GM12873 (cell line): Measurements from ENCODE around the gene BCAS1.

Experiments
- TF ChIP-seq, protein P1 (sequence below): IDR thresholded peaks from 2 replicates; pipeline ENCODE4 v1.5.1; 2012; ENCODE audit warnings: low read depth, mild to moderate bottlenecking, moderate library complexity, low read length, control low read depth; ENCODE audit not compliant: insufficient read depth; ENCODE audit errors: missing control alignments

BCAS1 gene

DNA sequence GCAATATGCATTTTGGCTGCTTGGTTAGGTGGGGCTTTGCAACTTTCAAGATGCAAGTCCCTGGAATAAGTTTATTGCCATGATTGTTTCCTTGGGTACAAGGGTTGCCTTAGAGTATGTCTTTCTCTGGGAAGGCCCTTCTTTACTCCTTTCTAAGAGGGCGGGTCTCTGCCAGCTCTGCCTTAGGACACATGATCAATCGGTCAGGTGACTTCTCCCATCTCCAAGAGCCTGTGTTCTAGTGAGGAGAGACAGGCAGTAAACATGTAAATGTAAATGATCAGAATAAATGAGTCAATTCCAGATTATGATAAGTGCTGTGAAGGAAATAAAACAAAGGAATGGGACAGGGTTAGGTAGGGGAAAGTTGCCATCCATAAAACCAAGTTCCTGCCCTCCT, 43.2 kb upstream of the BCAS1 start:
- TF ChIP-seq, protein P1, sequence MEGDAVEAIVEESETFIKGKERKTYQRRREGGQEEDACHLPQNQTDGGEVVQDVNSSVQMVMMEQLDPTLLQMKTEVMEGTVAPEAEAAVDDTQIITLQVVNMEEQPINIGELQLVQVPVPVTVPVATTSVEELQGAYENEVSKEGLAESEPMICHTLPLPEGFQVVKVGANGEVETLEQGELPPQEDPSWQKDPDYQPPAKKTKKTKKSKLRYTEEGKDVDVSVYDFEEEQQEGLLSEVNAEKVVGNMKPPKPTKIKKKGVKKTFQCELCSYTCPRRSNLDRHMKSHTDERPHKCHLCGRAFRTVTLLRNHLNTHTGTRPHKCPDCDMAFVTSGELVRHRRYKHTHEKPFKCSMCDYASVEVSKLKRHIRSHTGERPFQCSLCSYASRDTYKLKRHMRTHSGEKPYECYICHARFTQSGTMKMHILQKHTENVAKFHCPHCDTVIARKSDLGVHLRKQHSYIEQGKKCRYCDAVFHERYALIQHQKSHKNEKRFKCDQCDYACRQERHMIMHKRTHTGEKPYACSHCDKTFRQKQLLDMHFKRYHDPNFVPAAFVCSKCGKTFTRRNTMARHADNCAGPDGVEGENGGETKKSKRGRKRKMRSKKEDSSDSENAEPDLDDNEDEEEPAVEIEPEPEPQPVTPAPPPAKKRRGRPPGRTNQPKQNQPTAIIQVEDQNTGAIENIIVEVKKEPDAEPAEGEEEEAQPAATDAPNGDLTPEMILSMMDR: no peak

DNA sequence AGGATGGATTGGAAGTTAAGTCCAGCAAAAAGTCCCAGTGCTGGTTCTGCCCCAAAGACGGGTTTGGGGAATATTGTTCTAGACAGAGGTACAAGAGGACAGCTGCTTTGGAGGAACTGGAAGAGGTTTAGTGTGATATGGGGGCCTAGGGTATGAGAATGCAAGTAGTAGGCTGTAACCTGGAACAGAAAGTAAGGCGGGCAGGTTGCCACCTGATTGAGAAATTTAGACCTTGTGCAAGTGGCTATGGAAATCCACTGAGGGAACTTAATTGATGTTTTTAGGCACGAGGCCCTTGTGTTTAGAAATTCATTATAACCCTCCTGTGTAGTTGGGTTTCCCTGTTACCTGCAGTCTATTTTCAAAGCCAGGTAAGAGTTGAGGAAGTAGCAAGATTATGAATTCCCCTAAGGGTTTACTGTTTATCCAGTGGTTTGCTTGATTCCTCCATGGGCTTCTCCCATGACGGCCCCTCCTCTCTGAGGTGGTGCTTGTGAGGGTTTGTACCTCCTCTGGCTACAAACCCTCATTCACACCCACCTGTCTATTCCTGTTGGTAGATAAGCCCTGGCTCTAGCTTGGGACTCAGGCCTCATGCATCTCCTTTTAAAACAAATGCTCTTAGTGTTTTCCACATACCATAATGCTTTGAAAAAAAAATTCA, 42.0 kb upstream of the BCAS1 start:
- TF ChIP-seq, protein P1: no peak

DNA sequence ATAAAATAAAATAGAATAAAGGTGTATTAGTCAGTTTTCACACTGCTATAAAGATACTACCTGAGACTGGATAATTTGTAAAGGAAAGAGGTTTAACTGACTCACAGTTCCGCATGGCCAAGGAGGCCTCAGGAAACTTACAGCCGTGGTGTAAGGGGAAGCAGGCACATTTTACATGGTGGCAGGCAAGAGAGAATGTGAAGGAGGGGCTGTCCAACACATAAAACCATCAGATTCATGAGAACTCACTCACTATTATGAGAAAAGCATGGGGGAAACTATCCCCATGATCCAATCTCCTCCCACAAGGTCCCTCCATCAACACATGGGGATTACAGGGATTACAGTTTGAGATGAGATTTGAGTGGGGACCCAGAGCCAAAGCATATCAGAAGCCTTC, 41.1 kb upstream of the BCAS1 start:
- TF ChIP-seq, protein P1: no peak

DNA sequence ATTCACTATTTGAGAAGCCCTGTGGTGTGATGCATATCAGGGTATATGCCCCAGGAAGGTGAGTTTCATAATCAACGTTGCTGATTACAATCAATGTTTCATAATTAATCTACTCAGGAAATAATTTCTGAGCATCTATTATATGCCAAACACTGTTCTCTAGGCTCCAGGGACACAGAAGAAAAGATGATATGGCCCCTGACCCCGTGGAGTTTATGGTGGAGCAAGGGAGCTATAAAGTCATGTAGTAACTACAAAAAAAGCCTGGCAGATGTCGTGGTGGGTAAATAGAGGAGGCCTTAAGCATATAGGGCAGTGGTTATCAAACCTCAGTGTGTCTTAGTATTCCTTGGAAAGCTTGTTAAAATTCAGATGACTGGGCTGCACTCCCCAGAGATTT, 40.1 kb upstream of the BCAS1 start:
- TF ChIP-seq, protein P1: no peak

DNA sequence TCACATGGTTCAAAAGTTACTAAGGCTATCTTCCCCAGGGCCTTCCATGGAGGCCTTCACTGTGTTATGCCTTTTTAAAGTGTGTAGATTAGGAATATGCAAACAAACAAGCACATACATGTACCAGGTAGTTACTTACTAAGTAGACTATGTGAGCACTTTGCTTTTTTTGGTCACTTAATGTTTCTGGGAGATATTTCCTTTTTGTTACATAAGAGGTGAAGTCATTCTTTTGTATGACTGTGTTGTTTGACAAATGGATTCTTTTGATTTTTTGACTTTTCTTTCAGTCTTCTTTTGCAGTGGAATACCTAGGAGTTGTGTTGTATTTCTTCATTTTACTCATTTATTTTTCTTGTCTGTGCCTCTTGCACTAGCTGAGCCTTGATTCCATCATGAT, 39.6 kb upstream of the BCAS1 start:
- TF ChIP-seq, protein P1: no peak

DNA sequence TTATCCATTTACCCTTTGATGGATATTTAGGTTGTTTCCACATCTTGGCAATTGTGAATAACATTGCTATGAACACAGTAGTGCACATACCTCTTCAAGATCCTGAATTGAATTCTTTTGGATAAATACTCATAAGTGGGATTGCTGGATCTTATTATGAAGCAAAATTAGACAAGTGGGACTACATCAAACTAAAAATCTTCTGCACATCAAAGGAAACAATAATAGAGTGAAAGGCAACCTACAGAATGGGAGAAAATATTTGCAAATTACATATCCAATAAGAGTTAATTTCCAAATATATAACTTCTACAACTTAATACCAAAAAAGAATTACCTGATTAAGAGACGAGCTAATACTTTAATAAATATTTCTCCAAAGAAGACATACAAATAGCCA, 38.4 kb upstream of the BCAS1 start:
- TF ChIP-seq, protein P1: no peak

DNA sequence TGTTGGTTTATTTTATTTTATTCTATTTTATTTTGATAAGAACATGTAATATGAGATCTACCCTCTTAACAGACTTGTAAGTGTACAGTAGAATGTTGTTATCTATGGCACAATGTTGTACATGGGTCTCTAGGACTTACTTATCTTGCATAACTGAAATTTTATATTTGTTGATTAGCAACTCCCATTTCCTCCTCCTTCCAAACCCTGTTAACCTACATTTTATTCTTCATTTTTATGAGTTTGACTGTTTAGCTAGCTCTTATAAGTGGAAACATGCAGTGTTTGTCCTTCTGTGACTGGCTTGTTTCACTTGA, 37.9 kb upstream of the BCAS1 start:
- TF ChIP-seq, protein P1: no peak
